Activated CD4-positive, alpha-beta T cell treated with anti-CD3 and anti-CD28 coated beads, Interleukin-2, amount 50 U/mL, for 1 hour (primary cell): ENCODE results near the gene CENPO.
"Not testable (repeated sequence)": the region's sequence is repeated elsewhere in the genome, so short reads cannot be mapped to it uniquely, and the experiment has no call there.

ENCODE experiments used
- DNase-seq: peaks from one replicate; pipeline ENCODE4 v3.0.0-alpha.2; 2020

Gene CENPO

DNA sequence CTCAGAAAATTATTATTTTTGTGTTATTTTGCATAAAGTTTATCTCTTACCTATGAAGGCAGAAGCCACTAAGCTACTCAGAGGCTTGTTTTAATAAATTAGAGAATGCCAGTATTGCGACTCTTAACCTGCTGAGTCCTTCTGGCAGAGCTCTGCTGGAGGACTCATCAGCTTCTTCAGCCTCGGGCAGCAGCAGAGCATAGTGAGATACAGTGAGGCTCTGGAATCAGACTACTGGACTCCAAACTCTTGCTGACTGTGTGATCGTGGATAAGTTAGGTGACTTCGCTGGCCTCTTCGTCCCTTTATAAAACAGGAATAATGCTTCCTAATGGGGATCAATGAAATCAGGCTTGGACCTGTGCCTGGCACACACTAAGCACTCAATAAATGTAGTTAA, 1.8 kb upstream of the CENPO start:
- DNase-seq = no peak

DNA sequence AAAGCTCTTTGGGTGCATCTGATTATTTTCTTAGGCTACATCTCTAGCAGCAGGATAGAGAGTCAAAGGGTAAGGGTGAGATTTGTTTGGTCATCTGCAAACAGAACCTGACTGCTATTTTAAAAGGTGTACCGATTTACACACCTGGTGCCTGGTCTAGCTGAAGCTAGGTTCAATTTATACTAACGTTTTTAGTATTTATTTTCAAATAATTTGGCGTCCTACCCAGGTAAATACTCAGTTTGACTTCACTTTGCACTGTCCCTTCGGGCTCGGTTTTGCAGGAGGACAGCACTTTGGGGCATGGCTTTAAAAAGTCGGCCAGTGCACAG, 717 bp upstream of the CENPO start:
- no peak for DNase-seq

DNA sequence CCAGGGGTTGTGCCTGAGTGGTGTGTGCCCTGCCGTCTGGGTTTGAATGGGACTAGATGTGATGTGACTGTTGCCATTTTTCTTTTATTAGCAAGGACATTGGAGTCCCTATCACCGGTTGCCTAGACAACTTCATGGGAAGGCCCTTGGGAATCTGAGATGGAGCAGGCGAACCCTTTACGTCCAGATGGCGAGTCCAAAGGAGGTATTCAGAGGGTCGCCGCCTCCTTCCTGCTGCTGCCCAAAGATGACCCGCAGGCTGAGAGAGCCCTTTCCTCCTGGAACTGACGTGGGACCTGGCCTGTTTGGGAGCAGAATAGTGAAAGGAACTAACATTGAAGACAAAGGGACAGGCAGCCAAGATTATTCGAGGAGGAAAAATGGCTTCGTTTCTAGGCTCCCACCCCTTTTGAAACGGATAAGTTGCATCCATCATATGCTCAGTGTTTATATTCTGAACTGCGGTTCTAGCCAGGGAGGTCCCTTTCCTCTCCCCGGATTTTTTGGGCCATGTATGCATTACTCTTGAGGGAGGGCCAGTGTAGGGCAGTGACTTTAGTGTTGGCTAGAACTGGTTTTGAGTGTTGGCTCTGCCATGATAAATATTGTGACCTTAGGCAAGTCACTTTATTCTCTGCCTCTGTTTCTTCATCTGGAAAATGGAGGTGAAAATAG, 673 bp downstream of the CENPO start:
- no peak for DNase-seq

GRCh38 chr2:24797644-24798043, 4.4 kb downstream of the CENPO start:
- no peak for DNase-seq

DNA sequence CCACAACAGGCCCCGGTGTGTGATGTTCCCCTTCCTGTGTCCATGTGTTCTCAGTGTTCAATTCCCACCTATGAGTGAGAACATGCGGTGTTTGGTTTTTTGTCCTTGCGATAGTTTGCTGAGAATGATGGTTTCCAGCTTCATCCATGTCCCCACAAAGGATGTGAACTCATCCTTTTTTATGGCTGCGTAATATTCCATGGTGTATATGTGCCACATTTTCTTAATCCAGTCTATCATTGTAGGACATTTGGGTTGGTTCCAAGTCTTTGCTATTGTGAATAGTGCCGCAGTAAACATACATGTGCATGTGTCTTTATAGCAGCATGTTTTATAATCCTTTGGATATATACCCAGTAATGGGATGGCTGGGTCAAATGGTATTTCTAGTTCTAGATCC, 7.3 kb downstream of the CENPO start:
- DNase-seq = not testable (repeated sequence)

DNA sequence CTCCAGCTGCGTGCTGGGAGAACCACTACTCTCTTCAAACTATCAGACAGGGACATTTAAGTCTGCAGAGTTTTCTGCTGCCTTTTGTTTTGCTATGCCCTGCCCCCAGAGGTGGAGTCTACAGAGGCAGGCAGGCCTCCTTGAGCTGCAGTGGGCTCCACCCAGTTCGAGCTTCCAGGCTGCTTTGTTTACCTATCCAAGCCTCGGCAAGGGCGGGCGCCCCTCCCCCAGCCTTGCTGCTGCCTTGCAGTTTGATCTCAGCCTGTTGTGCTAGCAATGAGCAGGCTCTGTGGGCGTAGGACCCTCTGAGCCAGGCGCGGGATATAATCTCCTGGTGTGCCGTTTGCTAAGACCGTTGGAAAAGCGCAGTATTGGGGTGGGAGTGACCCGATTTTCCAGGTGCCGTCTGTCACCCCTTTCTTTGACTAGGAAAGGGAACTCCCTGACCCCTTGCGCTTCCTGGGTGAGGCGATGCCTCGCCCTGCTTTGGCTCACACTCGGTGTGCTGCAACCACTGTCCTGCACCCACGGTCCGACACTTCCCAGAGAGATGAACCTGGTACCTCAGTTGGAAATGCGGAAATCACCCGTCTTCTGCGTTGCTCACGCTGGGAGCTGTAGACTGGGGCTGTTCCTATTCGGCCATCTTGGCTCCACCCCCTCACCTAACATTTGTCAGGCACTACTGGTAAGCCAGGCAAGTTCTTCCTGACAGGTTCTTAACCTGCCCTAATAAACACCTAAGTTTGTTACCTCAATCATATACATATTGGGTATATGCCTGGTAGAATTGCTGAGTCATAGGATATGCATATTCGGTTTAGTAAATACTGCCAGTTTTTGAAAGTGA, 12.8 kb downstream of the CENPO start:
- not testable (repeated sequence) for DNase-seq

DNA sequence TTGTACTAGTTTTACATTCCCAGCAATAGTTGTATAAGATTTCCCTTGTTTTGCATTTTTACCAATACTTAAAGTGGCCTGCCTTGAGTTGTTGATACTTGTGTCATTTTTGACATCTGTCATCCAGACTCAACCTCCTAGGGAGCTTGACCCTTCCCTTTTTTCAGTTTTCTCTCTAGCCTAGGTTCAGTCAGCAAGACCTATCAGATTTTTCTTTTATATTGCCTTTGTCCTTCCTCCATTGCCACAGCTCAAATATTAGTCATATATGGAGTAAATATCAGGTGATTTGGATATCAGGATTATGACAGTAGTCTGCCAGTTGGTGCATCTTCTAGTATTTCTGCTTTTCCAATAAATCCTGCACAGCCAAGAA, 13.4 kb downstream of the CENPO start:
- DNase-seq = no peak

GRCh38 chr2:24809316-24810007, 16.2 kb downstream of the CENPO start:
- no peak for DNase-seq

DNA sequence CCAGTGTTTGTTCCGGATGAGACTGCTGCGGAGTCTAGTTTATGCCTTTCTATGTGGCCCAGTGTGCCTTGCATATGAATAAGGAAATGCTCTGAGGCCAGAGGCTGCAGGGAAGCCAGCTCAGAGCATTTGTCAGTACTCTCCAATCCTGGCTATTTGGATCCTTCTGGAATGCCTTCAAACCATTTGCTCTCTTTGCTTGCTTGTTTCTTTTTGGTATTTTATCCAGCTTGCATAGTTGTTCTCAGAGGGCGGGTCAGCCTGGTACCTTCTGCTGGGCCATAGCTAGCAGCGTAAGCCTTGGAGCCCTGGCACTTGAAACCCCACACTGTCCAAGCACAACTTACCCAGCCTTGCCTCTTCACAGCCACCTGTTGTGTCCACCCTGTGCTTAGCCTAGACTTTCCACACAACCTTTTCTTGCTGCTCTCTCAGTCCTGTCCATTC, 20.5 kb downstream of the CENPO start:
- no peak for DNase-seq

GRCh38 chr2:24814516-24814915, 21.3 kb downstream of the CENPO start:
- DNase-seq = no peak

DNA sequence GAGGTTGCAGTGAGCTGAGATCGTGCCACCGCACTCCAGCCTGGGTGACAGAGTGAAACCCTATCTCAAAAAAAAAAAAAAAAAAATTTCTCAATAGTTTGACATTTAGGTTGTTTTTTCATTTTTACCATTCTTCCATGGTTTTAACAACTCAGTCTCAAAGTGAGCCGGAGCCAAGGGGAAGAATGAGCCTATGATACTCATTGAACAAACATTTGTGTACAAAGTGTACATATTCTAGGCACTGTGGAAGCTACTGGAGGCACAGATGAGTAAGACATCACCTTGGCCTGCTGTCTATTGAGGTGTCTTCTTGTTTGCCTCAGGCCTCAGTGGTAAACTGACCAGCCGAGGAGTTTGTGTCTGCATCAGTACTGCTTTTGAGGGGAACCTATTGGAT, 21.9 kb downstream of the CENPO start:
- no peak for DNase-seq

- no peak for DNase-seq
Measured at GRCh38 chr2:24816404-24816803, 23.2 kb downstream of the CENPO start.

DNA sequence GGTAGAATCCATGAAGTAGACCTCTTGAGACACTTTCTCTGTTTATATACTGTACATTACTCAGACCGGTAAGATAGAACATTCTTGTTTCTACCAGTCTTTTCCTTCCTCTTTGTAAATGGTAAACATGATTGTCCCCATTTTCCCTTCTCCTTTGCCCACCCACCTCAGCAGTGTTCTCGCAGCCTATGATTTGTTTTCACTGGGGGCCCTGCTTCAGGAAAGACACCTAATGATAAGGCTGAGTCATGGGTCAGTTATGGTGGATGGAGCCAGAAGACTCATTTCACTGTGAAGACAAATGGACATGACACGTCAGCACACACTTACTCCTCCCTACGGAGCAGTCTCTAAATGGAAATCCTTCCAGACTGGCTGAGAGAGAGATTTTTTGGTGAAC, 23.7 kb downstream of the CENPO start:
- DNase-seq = no peak

DNA sequence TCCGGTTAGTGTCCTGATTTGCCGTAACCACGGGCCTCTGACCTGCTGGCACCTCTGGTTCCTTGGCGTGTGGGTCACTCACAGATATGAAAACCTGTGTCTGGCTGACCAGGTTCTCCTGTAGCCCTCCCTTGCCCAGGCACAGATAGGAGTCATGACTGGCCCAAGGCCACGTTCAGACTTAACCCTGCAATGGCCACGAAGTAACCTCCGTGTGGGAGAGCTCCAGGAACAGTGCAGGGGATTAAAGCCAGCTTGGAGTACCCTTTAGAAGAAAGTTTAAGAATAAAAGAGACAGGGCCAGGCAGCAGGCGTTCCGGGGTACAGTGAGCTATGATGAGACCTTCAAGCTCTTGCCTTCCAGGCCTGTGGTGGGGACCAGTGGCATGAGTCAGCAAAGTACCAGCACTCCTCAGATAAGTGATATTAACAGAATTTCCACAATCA, 25.5 kb downstream of the CENPO start:
- DNase-seq = no peak

GRCh38 chr2:24819442-24820174, 26.4 kb downstream of the CENPO start:
- no peak for DNase-seq

DNA sequence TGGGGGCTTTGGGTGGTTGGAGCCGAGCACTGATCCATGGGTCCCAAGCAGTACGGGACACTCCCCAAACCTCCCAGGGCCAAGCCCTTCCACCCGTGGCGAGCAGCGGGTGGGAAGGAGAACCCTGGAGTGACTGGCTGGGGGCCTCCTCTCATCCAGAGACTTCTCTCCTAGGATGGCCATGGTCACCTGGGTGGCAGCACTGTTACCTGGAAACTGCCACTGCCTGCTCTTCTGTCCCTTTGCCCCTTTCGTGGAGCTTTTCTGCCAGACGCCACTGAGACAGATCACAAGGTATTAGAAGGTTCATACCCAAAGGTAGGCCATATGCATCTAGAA, 26.9 kb downstream of the CENPO start:
- no peak for DNase-seq

DNA sequence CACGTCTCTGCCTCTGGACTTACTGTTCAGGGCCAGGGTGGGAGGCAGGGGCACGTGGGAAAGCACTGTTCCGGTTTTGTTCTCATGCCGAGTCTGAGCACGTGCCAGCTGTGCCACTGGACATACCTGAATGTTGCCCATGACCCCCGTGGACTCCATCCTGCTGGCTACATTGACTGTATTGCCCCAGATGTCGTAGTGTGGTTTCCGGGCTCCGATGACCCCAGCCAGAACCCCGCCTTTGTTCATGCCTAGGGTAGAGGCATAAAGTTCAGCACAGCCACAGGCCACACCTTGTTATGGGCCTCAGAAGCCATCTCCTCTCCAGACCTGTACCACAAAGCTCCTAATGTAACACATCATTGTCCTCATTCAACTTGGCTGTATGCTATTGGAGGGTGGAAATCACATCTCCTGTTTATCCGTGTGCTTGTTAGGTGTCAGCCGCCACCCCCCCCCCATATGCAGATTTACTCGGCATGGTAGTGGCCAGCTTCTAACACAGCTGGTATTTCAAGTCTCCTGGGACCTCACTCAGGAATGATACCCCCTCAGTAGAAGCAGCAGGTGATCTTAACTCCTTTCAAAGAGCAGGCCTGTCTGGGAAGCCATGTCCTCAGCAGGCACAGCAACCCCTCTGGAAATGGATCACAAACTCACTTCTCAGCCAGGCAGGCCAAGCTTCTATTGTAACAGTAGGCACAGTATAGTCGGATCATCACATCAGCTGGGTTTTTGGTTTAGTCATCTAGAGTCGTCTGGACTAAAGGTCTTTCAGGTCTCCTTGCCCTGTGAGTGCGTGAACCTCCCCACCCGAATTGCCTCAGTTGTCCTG, 27.6 kb downstream of the CENPO start:
- DNase-seq = no peak

DNA sequence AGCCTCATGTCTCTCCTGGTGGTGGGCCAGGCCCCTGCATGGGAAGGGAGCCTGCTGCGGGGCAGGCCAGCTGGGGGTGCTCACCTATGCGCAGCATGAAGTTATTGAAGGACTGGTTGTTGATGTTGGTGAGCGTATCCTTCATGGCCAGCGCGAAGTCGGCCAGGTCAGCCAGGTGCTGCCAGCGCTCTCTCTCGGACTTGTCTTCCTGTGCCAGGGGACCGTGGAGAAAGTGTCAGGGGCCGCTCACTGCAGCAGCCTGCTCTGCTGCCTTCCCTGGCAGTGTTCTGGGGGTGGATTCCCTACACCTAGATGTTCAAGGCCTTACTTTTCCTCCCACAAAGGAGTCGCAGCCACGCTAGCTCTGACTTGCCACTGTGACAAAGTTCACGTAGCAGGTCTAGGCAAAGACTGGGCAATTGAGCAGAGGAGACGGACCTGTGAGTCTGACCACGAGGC, 28.2 kb downstream of the CENPO start:
- DNase-seq = no peak

DNA sequence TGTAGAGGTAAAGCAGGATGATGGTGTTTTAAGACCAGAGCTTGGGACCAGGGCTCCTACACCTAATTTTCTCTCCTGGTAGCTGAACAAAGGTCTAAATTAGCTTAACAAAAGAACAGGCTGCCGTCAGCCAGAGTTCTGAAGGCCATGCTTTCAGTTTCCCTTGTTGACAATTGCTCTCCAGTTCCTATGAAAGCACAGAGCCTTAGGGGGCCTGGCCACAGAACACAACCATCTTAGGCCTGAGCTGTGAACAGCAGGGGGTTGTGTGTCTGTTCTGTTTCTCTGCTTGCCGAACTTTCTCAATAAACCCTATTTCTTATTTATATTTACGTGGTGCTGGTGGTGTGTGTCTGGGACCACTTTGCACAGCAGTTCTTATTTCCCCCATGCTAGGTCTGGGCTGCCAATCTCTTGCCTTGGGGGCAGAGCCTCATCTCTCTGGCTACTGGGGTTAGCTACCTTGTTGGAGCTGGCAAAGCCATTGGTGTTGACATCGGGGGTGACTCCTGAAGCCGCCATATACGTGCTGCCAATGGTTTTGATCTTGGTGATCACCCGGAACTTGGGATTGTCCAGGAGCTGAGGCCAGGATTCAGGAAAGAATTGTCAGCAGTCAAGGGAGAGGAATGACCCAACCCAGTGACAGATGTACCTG, 29.0 kb downstream of the CENPO start:
- DNase-seq = no peak

DNA sequence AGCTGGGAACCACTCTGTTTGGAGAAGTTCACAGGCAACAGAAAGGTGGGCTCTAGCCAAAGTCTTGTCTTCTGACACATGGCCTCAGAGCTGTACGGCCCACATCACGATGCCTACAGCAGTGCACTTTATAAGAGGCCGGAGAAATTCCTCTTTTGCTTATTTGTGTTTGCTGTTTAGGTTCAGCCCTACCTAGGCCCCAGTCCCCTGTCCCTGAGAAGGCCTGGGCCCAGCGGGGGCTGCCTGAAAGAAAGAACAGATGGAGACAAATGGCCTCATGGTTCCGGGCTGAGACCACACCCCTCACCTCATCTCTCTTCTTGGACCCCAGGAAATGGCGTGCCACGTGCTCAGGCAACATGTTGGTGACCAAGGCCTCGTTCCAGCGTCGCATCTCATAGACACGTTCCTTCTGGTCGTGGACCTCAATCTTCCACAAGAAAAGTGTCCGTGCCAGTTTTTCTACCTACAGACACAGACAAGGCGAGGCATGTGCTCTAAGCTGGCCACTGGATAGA, 30.9 kb downstream of the CENPO start:
- no peak for DNase-seq
